HepG2 (cell line): ENCODE results near the gene CHMP4B. TPM values are rescaled to one million over a fixed set of nuclear protein-coding genes. Genes with fewer than 3 reads are reported as not detected.

Source experiments
- LCORL ChIP-seq, 2 experiments: fragments of 450-650 bp in 1 of 2; sonication (generic) in 1 of 2; formaldehyde crosslinking in 1 of 2; IDR thresholded peaks; 2 replicates each; pipeline versions ENCODE4 v1.5.0 to v1.6.1; 2017 to 2020; ENCODE audit warnings: antibody characterized with exemption in 1 of 2, missing genetic modification reagents in 1 of 2
- LRRFIP1 ChIP-seq: sonication (generic); formaldehyde crosslinking; conservative IDR thresholded peaks from 2 replicates; pipeline ENCODE4 v1.4.0; 2020; ENCODE audit warnings: missing genetic modification reagents
- MIER2 ChIP-seq: IDR thresholded peaks from 2 replicates; pipeline ENCODE4 v1.6.1; 2016; ENCODE audit warnings: missing biosample characterization, missing genetic modification reagents
- PATZ1 ChIP-seq: sonication (generic); formaldehyde crosslinking; IDR thresholded peaks from 2 replicates; pipeline ENCODE4 v1.4.0; 2020; ENCODE audit warnings: missing genetic modification reagents
- ZNF318 ChIP-seq: sonication (generic); formaldehyde crosslinking; IDR thresholded peaks from 2 replicates; pipeline ENCODE4 v1.4.0; 2020; ENCODE audit warnings: mild to moderate bottlenecking, missing genetic modification reagents
- polyA plus RNA-seq, 8 experiments: library from polyadenylated mRNA; depleted of rRNA in 3 of 8; stranded (reverse) in 7 of 8; unstranded in 1 of 8; fragments of >200 nt; fragmentation: Illumina TruSeq in 4 of 8; extraction: Trizol in 4 of 8; gene quantifications; 2 replicates each; pipeline versions ENCODE4 v1.2.1 to v1.2.3, GENCODE V29; 2011 to 2016; ENCODE audit warnings: low read depth in 4 of 8, missing spikeins in 1 of 8, mixed read lengths in 1 of 8; ENCODE audit not compliant: insufficient read depth in 1 of 8
- total RNA-seq, 5 experiments: library from RNA; depleted of rRNA; stranded (reverse); fragments of >200 nt; fragmentation: Illumina TruSeq; extraction: Trizol; gene quantifications; 2 replicates each; pipeline ENCODE4 v1.2.3, GENCODE V29; 2016; ENCODE audit warnings: low read depth in 1 of 5

Gene CHMP4B
- total and polyA plus RNA-seq, 2 of the 13 experiments (the other 11 are each of a cell fraction or from before 2014, with no cell fraction given) = 40.1 to 45.6 TPM

- TF ChIP-seq ZNF318 (no peak), LCORL (IDR thresholded peaks at IDR 0.05) (no peak), LCORL (CRISPR knock-in tag; IDR thresholded peaks at IDR 0.05) (0 out of 2 replicates have a peak, but pooled peaks have one; percentile 18), PATZ1 (CRISPR knock-in tag) (peak; percentile 36; the same call in 1 of the 2 replicates), LRRFIP1 (CRISPR knock-in tag) (no peak), MIER2 (CRISPR knock-in tag) (no peak)
- TF ChIP-seq, all 625 proteins: peak for 32
Measured at GRCh38 chr20:33843854-33844253, 32.7 kb downstream of the CHMP4B start (continued).
